RWPE2 (cell line): ENCODE measurements around the gene ZNF444.
A peak's percentile ranks its signal among the peaks of the same experiment; 100 is the strongest.

ENCODE experiments used
- ATAC-seq: fragments of 200-7000 bp; cut with Tn5 transposase; 3 replicates; pipeline ENCODE4 v1.9.1; 2021; ENCODE audit warnings: low read depth
- DNase-seq: peaks from one replicate; pipeline ENCODE4 v3.0.0-alpha.2; 2020; ENCODE audit warnings: low spot score
- H3K27ac ChIP-seq: fragments of 450-650 bp; 2 replicates; pipeline ENCODE4 v1.5.1; 2017; ENCODE audit warnings: mild to moderate bottlenecking; ENCODE audit not compliant: poor library complexity, severe bottlenecking
- H3K27me3 ChIP-seq: fragments of 250-450 bp; sonication (Bioruptor Pico); 2 replicates; pipeline ENCODE4 v1.5.1; 2021; ENCODE audit warnings: mild to moderate bottlenecking, moderate library complexity; ENCODE audit not compliant: insufficient read depth, poor library complexity, severe bottlenecking
- H3K36me3 ChIP-seq: fragments of 250-450 bp; sonication (Bioruptor Pico); 2 replicates; pipeline ENCODE4 v1.5.1; 2020; ENCODE audit warnings: low read depth, mild to moderate bottlenecking, moderate library complexity
- H3K4me1 ChIP-seq: fragments of 250-450 bp; sonication (Bioruptor Pico); 2 replicates; pipeline ENCODE4 v1.5.1; 2021; ENCODE audit warnings: mild to moderate bottlenecking, moderate library complexity; ENCODE audit not compliant: insufficient read depth, poor library complexity, severe bottlenecking
- H3K4me3 ChIP-seq: fragments of 250-450 bp; sonication (Bioruptor Pico); 2 replicates; pipeline ENCODE4 v1.5.1; 2021; ENCODE audit warnings: mild to moderate bottlenecking, moderate library complexity; ENCODE audit not compliant: severe bottlenecking
- H3K9me3 ChIP-seq: fragments of 250-450 bp; sonication (Bioruptor Pico); 2 replicates; pipeline ENCODE4 v1.5.1; 2021; ENCODE audit warnings: mild to moderate bottlenecking, moderate library complexity; ENCODE audit not compliant: severe bottlenecking
- TF ChIP-seq, protein P1 (sequence below): fragments of 450-650 bp; IDR thresholded peaks from one replicate; pipeline ENCODE4 v1.5.1; 2017; ENCODE audit warnings: mild to moderate bottlenecking, moderate library complexity; ENCODE audit not compliant: poor library complexity, severe bottlenecking

The ZNF444 gene

DNA sequence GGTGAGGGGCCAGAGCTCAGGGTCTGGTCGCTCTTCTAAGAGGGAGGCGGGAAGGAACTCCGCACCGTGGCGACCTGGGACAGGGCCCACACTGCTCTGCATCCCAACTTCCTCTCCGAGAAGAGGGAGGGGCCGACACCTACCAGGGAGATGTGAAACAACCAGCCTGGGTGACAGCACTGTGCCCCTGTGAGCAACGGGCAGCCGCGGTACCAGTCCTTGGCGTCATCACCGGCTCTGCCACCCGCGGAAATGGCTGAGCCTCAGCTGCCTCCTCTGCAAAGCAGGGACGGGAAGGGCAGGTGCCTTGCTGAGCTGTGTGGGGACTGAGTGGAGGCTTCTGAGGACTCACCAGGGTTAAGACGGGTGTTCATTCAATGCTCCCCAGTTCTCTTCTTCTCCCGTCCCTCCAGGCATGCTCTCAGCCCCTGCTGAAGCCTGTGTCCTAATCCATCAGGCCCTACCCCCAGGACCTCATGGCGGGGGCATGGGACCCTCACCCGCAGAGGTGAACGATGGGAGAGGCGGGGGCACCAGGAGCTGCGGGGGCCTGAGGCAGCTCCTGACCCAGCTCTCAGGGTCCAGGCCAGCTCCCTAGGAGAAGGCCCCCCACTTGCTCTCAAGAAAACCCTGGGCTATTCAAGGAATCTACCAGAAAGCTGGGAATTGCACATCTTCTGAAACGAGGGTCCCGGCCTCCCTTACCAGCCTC, 29.3 kb upstream of the ZNF444 start:
- ATAC-seq (peak; percentile 50; the same call in 1 of the 3 replicates), DNase-seq (no peak)
- no peaks in the 10 kb centered on the region for H3K4me1 ChIP-seq

DNA sequence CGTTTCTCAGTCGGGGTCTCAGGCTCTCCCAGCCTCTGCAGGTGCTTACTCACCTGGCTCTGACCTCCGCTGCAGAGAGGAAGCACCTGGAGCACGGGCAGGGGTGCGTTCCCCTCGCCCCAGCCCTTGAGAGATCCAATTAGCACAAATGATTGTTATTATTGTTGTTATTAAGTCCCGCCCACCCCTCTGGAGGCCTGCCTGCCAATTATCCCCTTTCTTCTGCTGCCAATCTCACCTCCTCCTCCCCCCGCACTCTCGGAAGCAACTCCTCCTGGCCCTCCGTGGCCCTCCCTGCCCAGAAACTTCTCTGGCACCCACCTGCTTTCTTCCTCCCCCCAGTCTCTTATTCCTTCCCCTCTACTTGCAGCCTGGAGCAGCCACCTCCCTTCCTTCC, 28.8 kb upstream of the ZNF444 start:
- no peak for ATAC-seq
- Histone ChIP-seq H3K27ac (no peak overlapping the region), H3K4me3 (no peak overlapping the region), H3K36me3 (peaks cover 15% of the 10 kb centered on the region), H3K9me3 (no peaks in the 10 kb centered on the region), H3K27me3 (no peaks in the 10 kb centered on the region), H3K4me1 (no peaks in the 10 kb centered on the region)
- DNase-seq = no peak
- TF ChIP-seq, protein P1, sequence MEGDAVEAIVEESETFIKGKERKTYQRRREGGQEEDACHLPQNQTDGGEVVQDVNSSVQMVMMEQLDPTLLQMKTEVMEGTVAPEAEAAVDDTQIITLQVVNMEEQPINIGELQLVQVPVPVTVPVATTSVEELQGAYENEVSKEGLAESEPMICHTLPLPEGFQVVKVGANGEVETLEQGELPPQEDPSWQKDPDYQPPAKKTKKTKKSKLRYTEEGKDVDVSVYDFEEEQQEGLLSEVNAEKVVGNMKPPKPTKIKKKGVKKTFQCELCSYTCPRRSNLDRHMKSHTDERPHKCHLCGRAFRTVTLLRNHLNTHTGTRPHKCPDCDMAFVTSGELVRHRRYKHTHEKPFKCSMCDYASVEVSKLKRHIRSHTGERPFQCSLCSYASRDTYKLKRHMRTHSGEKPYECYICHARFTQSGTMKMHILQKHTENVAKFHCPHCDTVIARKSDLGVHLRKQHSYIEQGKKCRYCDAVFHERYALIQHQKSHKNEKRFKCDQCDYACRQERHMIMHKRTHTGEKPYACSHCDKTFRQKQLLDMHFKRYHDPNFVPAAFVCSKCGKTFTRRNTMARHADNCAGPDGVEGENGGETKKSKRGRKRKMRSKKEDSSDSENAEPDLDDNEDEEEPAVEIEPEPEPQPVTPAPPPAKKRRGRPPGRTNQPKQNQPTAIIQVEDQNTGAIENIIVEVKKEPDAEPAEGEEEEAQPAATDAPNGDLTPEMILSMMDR = no peak

More for the DNA sequence above, 29.3 kb upstream of the ZNF444 start:
- Histone ChIP-seq H3K36me3 (peaks cover 20% of the 10 kb centered on the region), H3K9me3 (no peaks in the 10 kb centered on the region), H3K27ac (no peak overlapping the region), H3K27me3 (no peaks in the 10 kb centered on the region), H3K4me3 (no peak overlapping the region)
- TF ChIP-seq, protein P1 = no peak

DNA sequence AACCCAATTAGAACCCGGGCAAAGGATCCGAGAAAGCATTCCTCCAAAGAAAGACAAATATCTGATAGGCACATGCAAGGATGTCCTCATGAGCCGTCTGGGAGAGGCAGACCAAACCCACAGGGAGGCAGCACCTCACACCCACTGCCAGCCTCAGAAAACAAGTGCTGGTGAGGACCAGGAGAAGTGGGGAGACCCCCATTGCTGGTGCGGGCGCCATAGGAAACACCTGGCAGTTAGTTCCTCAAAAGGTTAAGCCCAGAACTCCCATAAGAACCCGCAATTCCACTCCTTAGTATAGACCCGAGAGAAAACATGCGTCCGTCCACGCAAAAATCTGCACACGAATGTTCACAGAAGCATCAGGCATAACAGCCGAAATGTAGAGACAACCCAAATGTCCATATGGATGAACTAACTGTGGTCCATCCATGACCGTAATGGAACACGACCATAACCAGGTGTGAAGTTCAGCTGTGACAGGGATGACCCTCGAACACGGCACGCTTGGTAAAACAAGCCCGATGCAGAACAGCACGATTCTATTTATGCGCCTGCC, 27.9 kb upstream of the ZNF444 start:
- H3K9me3 ChIP-seq = no peaks in the 10 kb centered on the region
- H3K4me3 ChIP-seq = no peak overlapping the region
- H3K4me1 ChIP-seq = no peaks in the 10 kb centered on the region
- H3K27ac ChIP-seq = no peak overlapping the region
- ATAC-seq (no peak), DNase-seq (no peak)
- H3K27me3 ChIP-seq = no peaks in the 10 kb centered on the region
- TF ChIP-seq, protein P1 = no peak
- peaks cover 18% of the 10 kb centered on the region for H3K36me3 ChIP-seq

DNA sequence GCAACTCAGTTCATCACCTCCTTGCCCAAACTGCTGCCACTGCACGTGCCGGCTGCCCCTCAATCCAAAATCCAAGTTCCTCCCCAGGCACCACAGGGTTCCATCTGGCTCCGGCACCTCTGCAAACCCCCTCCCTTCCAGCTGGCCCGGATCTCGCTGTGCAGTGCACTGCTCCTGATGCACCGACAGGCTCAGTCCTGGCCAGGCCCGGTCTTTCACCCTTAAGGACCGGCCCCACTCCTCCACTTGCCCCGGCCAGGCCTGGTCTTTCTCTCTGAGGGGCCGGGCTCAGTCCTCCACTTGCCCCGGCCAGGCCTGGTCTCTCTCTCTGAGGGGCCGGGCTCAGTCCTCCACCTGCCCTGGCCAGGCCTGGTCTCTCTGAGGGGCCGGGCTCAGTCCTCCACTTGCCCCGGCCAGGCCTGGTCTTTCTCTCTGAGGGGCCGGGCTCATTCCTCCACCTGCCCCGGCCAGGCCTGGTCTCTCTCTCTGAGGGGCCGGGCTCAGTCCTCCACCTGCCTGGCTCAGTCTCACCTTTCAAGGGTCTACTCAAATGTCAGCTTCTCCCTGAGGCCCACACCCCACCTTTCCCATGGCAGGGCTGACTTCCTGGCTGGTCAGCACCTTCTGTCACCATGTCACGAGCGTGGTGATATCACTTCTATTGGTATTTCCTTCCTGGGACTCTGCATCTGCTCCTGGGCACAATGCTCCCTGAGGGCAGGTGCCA, 26.9 kb upstream of the ZNF444 start:
- H3K4me3 ChIP-seq = no peak overlapping the region
- TF ChIP-seq, protein P1 = no peak
- no peaks in the 10 kb centered on the region for H3K9me3 ChIP-seq
- DNase-seq = no peak
- peaks cover 1% of the 10 kb centered on the region for H3K4me1 ChIP-seq
- no peaks in the 10 kb centered on the region for H3K27me3 ChIP-seq
- no peak overlapping the region for H3K27ac ChIP-seq
- ATAC-seq = no peak
- peaks cover 14% of the 10 kb centered on the region for H3K36me3 ChIP-seq

DNA sequence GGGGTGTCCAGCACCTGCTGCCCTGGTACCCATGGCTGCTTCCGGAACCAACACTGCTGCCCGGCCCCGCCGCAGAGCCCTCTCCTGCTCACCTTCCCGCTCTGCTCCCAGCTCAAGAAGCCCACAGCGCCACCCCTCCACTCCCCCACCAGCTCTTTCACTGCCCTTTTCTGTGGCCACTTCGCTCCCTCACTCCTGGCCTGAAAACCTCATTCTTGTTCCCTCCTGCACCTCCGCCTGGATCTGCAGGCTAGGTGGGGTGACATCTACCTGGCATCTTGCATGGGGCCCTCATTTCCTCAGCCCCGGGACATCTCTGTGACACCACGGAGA, 26.3 kb upstream of the ZNF444 start:
- Histone ChIP-seq H3K36me3 (peaks cover 13% of the 10 kb centered on the region), H3K27me3 (no peaks in the 10 kb centered on the region), H3K4me3 (no peak overlapping the region), H3K9me3 (no peaks in the 10 kb centered on the region), H3K4me1 (peaks cover 5% of the 10 kb centered on the region), H3K27ac (no peak overlapping the region)
- DNase-seq (no peak), ATAC-seq (no peak)
- TF ChIP-seq, protein P1 = no peak
